ENCODE measurements around the gene RNASEH2C. TPM values are rescaled to one million over a fixed set of nuclear protein-coding genes. Genes with fewer than 3 reads are reported as not detected.
A peak's percentile ranks its signal among the peaks of the same experiment; 100 is the strongest.

Gene RNASEH2C
- total and polyA plus RNA-seq, 12 donors: 34.1 to 123 (median 45.6) TPM

DNA sequence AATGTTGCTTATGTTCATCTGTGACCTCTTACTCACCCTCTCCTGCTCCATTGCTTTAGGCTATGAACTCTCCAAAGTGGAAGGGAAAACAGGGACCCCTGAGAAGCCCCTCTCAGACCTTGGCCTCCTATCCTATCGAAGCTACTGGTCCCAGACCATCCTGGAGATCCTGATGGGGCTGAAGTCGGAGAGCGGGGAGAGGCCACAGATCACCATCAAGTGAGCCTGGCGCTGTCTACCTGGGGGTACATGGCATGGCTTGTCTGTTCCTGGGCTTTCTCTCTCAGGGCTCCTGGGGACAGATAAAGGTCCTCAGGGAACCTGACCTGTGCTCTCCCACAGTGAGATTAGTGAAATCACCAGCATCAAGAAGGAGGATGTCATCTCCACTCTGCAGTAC is 2.1 kb downstream of the RNASEH2C start:
- Histone ChIP-seq H3K27me3 (no peaks in the 10 kb centered on the region), H3K4me3 (peak overlapping the region in 1 of 10 donors; percentile 83), H3K9me3 (no peaks in the 10 kb centered on the region), H3K27ac (peak overlapping the region in 1 of 10 donors; percentile 94), H3K4me1 (peaks cover 10 to 23% (median 20%) of the 10 kb centered on the region in 9 donors), H3K36me3 (peaks cover 4 to 63% (median 35%) of the 10 kb centered on the region in 9 donors)
- TF ChIP-seq, protein P1, sequence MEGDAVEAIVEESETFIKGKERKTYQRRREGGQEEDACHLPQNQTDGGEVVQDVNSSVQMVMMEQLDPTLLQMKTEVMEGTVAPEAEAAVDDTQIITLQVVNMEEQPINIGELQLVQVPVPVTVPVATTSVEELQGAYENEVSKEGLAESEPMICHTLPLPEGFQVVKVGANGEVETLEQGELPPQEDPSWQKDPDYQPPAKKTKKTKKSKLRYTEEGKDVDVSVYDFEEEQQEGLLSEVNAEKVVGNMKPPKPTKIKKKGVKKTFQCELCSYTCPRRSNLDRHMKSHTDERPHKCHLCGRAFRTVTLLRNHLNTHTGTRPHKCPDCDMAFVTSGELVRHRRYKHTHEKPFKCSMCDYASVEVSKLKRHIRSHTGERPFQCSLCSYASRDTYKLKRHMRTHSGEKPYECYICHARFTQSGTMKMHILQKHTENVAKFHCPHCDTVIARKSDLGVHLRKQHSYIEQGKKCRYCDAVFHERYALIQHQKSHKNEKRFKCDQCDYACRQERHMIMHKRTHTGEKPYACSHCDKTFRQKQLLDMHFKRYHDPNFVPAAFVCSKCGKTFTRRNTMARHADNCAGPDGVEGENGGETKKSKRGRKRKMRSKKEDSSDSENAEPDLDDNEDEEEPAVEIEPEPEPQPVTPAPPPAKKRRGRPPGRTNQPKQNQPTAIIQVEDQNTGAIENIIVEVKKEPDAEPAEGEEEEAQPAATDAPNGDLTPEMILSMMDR (IDR thresholded peaks at IDR 0.05): no peak
- ATAC-seq: no peak
- 95 to 96% methylated on average over 4 of the region's 4 CpGs for WGBS, 2 donors
- DNase-seq: no peak
- intact Hi-C loops (cut with DNase I): loop anchor here in 3 of 10 donors (5.0 to 10.0 kb wide), 3 partner anchors 54 to 166 kb away; partner anchors contain the start of gene FIBP (in 1 of the 3)

DNA sequence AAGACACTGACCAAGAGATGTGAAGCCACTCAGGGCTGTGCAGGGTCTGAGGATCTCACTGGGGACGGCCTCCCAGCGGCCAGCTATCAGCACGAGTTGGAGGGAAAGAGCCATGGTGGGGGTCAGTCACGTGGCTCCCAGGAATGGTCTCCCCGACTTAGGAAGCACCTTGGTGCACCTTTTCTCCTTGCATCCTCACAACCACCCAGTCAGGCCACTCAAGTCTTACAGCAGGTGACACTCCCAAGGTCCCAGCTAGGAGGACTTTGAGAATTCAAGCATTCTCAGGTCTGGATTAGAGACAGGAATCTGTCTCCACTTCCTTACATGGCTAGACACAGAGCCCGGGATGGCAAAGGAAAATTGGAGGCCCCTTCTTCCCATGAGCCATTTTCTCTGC is 2.7 kb downstream of the RNASEH2C start:
- no peak for DNase-seq
- intact Hi-C loops (cut with DNase I): loop anchor here in 3 of 10 donors (5.0 to 10.0 kb wide), 3 partner anchors 54 to 167 kb away; partner anchors contain the start of gene FIBP (in 1 of the 3)
- no peak overlapping the region for H3K27ac ChIP-seq
- ATAC-seq: no peak
- no peaks in the 10 kb centered on the region for H3K9me3 ChIP-seq
- peaks cover 10 to 29% (median 26%) of the 10 kb centered on the region in 9 donors for H3K4me1 ChIP-seq
- no peaks in the 10 kb centered on the region for H3K27me3 ChIP-seq
- WGBS, 2 donors: 68 to 71% methylated on average over 6 of the region's 6 CpGs
- TF ChIP-seq, protein P1 (IDR thresholded peaks at IDR 0.05): no peak
- peaks cover 4 to 70% (median 40%) of the 10 kb centered on the region in 9 donors for H3K36me3 ChIP-seq
- no peak overlapping the region for H3K4me3 ChIP-seq

DNA sequence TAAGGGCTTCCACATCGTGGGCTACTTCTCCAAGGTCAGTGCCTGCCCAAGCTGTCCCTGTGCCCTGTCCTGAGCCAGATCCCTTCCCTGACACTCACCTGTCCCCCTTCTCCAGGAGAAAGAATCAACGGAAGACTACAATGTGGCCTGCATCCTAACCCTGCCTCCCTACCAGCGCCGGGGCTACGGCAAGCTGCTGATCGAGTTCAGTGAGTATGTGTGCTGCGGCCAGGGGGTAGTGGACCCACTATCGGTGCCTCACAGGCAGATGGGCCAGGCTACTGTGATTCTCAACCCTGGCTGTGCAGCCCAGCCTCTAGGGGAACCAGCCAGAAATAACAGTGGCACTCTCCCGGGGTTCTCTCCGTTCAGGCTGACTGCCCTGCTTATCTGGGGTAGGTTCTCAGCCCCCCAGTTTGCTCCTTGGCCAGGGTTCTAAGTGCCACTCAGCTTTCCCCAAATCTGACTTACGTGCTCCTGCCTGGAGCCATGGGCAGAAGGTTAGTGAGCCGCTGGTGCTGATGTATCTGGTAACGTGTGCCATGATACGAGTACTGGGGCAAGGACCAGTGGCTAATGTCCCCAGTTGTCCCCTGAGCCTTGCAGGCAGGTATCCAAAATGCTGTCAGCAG is 3.7 kb downstream of the RNASEH2C start:
- Histone ChIP-seq H3K9me3 (no peaks in the 10 kb centered on the region), H3K27me3 (no peaks in the 10 kb centered on the region), H3K4me3 (no peak overlapping the region), H3K4me1 (peaks cover 10 to 34% (median 29%) of the 10 kb centered on the region in 9 donors), H3K27ac (no peak overlapping the region), H3K36me3 (peaks cover 4 to 70% (median 40%) of the 10 kb centered on the region in 9 donors)
- TF ChIP-seq, protein P1 (IDR thresholded peaks at IDR 0.05): no peak
- DNase-seq (no peak), ATAC-seq (no peak)
- intact Hi-C loops (cut with DNase I): loop anchor here in 3 of 10 donors (5.0 to 10.0 kb wide), 3 partner anchors 55 to 168 kb away; partner anchors contain the start of gene FIBP (in 1 of the 3)
- 77 to 78% methylated on average over 14 of the region's 14 CpGs for WGBS, 2 donors

DNA sequence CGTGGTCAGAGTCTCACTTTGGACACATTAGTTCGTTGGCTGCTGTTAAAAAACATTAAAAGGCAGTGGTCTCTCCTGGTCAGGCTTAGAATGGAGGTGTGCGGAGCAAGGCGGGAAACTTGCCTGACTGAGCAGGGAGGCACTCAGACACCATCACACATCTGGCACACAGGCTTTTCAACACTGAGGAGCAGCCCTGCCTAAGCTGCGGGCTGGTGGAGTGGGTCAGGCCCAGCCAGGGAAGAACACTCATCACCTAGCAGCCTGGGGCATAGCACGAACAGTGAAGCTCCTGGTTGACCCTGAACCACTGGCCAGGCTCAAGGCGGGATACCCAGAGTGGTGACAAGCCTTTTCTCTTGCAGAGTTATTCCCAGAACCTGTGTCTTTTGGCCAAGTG is 4.3 kb downstream of the RNASEH2C start:
- intact Hi-C loops (cut with DNase I): loop anchor here in 3 of 10 donors (5.0 to 10.0 kb wide), 3 partner anchors 56 to 168 kb away; partner anchors contain the start of gene FIBP (in 1 of the 3)
- 81 to 88% methylated on average over 7 of the region's 7 CpGs for WGBS, 2 donors
- Histone ChIP-seq H3K9me3 (no peaks in the 10 kb centered on the region), H3K4me3 (no peak overlapping the region), H3K4me1 (peaks cover 10 to 37% (median 29%) of the 10 kb centered on the region in 9 donors), H3K36me3 (peaks cover 4 to 70% (median 40%) of the 10 kb centered on the region in 9 donors), H3K27ac (no peak overlapping the region), H3K27me3 (no peaks in the 10 kb centered on the region)
- ATAC-seq: no peak
- TF ChIP-seq, protein P1 (IDR thresholded peaks at IDR 0.05): no peak
- DNase-seq: no peak

Measured in heart right ventricle (tissue), 16 donors.